Islet precursor cell (in vitro differentiated cells): Measurements from ENCODE around the gene SCAANT1.

Source experiments
- DNase-seq: peaks from one replicate; pipeline ENCODE4 v3.0.0-alpha.2; 2018

Gene SCAANT1

DNA sequence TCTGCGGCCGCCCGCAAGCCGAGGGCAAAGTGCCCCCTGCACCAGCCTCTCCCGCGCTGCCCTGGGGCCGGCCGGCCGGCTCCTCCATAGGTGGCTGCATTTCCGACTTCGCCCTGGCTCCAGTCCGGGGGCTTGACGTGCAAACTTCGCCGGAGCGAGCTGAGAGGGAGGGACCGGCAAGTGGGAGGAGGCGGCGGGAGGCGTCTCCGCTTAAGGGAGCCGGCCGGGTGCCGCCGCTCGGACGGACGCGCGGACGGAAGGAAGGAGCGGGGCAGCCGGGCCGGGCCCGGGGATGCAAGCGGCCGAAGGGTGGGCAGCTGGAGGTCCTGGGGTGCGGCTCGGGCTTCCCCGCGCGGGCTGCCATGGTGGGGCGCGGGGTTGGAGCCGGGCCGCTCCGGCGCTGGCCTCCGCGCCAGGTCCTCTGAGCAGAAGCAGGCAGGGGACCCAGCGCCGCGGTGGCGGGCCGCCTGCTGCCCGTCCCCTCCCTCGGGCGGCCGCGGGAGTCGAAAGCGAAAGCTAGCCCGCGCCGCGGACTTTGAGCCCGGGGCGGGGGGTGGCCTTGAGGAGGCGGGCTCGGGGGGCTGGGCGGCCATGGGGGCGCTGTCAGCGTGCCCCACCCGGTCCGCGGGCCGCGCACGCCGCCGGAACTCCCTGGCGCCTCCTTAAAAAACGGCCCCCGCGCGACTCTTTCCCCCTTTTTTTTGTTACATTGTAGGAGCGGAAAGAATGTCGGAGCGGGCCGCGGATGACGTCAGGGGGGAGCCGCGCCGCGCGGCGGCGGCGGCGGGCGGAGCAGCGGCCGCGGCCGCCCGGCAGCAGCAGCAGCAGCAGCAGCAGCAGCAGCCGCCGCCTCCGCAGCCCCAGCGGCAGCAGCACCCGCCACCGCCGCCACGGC, at the start of gene SCAANT1:
Gene SCAANT1, minus strand, starts transcription at position 511 of the 895 bp plus-strand sequence.
- peak; percentile 94 for DNase-seq

DNA sequence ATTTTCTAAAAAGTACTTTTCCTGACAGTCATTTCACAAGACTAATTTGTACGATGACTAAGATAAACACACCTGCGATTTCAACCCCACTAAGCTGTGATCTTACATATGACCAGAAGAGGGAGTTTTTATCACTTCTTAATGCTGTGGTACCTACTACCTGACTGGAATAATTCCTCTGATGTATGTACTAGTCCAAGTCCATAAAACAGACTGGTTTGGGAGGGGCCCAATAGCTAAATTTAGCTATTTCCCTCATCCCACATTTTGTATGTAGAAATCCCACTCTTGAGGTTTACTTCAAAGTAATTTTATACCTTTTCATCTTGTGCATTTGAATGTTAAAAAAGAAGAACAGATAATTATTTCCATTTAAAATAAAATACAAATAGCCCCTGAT, 49.7 kb upstream of the SCAANT1 start:
- no peak for DNase-seq

DNA sequence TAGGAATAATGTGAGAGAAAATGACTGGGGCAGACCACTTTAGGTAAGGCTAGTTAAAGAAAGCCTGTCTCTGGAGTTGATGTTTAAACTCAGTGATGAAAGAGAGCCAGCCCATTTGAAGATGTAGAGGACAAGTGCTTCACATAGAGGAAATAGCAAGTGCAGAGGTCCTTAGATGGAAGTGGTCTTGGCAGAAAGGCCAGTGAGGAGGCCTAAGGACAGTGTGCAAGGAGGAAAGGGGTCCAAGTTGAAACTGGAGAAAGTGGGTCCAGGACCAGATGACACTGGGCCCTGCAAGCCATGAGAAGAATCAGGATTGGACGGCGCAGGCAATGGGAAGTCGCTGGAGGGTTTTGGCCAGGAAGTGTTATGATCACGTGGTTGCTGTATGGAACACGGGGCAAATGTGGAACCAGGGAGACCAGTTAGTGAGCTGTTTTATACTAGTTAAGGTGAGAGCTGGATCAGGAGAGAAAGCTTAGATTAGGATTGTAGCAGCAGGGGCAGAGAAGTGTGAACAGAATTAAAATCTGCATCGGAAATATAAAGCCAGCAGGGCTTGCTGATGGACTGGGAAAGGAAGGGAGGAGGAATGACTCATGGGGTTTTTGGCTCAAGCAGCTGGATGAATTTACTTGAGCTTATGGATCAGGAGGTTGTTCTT, 48.0 kb upstream of the SCAANT1 start:
- DNase-seq: no peak

DNA sequence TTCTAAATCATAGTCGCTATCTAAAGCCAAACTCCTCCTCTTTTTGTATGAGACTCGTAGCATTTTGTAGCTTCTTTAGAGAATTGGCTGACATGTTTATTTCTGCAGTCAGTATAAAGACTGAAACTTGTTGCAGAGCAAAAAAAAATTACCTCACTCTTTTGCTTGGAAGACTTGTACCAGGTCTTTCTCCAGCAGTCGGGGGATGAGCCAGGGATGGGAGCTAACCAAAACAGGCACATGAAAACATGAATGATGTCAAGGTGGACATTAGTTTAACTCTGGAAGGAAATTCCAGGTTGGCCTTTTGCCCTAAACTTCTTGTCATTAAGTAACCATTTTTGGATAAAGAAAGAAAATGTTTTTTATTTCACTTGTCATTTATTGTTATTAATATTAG, 47.0 kb upstream of the SCAANT1 start:
- DNase-seq: no peak

DNA sequence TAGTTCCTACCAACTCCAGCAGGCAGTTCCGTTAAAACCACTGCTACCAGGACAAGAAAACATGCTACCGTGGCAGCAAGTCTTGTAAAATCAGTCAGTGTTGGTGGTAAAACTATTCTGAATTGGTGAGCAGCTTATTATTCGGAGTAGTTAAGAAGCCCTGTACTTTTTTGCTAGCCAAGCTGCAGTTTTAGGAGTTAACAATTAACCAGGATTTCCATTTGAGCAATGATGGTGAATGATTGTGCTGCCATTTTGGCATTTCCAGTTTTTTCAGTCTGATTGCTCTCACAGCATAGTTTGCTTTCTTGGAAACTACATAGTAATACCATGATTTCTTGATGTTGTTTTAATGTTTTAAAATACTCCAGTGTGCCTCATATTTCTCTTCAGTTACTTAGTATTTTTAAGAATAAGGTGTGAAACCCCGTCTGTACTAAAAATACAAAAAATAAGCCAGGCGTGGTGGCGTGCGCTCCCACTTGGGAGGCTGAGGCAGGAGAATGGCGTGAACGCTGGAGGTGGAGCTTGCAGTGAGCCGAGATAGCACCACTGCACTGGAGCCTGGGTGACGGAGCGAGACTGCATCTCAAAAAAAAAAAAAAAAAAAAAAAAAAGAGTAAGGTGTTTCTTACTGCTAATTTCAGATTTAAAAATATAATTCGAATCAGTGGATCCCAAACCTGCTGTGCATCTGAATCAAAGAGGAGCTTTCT, 43.8 kb upstream of the SCAANT1 start:
- DNase-seq: no peak

DNA sequence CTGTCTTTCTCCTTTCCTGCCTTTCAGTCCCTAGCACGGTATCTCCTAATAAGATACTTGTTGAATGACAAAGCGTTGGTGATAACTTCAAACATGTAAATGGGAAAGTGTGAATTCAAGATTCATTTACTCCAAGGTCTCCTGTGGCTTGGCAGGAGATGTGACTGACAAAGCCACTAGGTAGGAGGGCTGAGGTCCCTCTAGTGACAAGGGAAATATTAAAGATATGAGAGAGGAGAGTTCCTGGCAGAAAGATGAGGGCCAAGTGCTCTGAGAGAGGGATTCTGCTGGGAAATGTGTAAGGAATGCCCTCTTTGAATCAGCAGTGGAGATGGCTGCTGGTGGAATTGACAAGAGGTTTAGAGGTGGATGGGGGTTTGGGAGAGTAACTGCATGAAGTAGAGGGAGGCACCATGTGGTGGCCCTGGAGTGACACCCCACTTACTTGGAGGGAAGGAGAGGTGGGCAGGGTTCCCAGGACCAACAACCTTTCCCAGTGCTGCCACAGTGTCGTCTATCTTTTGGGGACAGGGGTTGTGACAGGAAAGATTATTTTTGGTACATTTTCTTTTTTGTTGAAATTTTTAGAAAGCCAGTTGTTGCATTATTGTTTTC, 43.0 kb upstream of the SCAANT1 start:
- no peak for DNase-seq

DNA sequence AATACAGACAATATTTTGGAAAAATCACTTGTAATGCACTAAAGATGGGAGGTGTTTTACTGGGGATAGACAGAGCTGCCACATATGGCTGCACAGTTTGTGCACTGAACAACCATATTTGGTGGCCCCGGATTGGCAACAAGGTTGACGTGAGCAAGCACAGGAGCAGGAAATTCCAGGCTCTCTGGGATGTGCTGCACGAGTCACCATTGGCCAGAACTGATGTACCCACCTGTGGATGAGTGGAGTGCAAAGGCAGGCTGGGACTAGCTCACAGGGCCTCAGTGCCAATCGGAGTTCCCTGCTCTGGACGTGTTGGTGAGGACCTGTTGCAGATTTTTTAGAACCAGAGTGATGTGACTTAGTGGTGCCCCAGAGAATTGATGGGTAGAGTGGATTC, 42.0 kb upstream of the SCAANT1 start:
- no peak for DNase-seq

DNA sequence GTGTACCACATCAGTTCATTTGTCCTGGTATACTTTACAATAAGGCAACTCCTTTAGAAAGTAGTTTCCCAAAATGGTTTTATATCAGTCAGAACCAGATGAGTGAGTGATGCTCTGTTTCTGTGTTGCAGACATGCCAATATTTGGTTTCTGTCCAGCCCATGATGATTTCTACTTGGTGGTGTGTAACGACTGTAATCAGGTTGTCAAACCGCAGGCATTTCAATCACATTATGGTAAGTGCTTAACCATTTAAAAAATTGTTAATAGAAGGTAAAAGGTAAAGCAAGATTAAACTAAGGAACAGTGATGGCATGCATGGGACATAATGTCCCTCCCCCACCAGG, 40.0 kb upstream of the SCAANT1 start:
- DNase-seq: no peak

DNA sequence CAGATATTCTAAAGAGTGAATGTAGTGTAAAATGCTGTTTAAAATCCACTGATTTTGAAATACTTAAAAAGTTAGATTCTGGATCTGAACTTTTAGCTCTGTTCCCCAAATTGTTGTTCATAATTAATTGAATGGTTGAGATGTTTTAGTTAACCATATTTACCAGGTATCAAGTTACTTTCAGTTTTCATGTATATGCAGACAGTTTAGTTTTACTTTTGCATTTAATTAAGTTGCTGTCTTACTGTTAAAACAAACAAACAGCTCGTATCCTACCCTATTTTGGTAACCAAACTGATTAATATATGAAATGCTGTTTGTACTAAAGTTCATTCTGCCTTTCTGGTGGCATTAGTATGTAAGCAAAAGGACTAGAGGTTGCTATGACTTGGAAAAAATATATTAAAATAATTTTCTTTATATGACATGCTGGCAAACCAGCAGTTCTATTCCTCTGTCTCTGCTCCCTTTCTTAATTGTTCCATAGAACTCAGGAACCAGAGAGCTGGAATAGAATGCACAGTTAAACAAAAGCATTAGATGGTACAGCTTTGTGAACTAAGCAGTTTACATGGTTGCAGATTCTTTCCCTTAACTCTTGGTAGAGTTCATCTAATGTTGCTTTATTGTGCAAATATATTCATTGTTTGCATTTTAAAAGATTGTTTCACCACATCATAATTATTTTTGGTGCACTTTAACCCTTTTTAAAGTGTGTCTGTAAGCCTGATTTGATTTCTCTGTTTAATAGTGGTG, 39.5 kb upstream of the SCAANT1 start:
- DNase-seq: no peak

DNA sequence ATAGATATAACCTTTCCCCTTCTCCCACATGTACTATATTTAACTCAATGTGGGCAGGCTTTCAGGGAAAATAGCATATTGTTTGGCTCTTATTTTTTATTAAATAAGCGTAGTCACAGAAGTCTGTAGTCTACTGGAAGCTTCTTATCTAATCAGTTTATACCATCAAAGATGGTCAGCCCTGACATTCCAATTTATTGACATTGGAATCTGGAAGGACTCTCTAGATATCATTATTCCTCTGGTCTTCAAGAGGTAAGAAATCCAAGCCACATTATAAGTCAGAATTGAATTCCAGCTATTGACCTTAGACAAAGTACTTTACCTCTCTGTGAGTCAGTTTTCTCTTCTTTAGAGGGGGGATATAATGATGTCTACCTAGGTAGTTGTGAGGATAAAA, 38.5 kb upstream of the SCAANT1 start:
- no peak for DNase-seq

DNA sequence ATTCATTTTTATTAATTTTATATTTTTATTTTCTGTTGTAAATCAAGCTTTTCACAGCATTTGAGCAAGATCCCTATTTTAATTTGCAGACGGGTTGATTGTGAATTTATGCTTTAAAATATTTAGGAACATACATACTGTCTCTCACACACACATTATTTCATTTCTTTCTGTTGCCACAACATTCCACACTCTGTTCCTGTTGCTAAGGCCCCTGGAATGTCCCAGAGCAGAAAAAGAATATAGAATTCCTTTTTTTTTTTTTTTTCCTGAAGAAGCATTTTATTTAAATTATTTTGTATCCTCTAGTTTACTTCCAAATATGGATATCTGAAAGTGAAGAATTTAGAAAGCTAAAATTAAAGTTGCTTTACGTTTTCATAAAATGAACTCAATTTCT, 36.8 kb upstream of the SCAANT1 start:
- DNase-seq: no peak

DNA sequence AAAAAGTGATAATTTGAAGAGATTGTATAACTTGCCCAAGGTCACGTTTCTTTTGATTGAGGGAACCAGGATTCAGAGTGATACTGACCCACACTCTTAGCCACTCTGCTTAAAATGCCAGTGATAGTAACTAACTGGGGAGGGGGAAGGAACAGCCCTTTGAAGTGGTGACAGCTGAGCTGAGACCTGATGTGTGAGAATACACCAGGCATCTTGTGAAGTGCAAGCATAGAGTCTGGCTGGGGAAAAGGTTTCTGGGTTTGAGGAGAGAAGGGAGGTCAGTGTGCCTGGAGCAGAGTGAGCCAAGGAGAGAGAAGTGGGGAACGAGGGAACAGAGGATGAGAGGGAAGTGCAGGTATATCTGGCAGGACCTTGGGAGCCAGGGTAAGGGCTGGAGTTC, 35.4 kb upstream of the SCAANT1 start:
- no peak for DNase-seq

DNA sequence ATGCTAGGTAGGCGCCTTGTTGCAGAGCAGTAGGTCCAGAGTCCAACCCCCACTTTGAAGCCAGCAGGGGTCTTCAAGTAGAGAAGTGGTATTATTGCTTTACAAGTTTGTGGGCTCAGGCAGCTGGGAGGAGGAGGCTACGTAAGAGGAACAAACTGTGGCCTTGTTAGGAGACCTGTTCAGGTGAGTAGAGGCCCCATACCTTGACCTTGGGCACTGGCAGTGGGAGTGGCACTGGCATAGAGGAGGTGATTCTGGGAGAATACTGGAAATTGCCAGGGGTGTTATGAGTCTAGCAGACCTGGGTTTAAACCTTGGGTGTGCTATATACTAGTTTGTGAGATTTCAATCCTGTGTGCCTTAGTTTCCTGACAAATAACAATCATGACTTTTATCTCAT, 34.6 kb upstream of the SCAANT1 start:
- DNase-seq: no peak

DNA sequence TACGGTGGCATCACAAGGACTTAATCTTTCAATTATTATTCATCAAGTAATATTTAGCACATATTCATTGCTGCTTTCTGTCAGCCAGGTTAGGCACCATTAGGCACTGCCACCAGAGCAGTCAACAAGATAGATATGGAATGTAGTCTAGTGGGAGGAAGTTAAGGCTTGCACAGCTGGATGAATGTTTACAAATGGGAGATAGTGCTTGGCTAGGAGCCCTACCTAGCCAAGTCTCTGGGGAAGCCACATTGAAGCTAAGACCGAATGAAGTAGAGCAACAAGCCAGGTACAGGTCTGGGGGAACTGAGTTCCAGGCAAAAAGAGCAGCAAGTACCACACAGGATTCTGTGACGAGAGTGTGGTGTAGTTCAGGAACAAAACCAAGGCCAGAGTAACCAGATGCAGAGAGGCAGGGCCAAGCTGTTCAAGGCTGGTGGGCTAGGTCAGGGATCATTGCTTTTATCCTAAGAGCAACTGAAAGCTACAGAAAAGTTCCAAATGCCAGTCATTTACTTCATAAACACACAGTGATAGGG, 33.4 kb upstream of the SCAANT1 start:
- DNase-seq: no peak

DNA sequence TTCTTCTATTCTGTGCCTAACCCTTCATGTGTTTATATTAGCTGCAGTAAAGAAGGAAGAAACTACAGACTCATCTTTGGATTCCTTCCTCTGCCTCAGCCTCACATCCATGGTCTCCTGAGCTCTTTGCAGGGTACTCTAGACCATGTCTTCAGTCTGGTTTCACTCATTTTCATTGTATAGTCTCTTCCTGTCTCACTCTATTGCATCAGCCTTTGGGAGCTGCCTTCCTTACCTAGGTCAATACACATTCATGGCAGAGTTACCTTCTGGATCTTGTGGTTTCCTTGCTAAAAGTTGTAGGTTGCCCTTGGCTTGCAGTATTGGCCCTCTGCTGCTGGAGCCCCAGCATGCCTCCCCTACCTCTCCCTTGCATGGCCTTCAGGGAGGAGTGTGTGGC, 31.5 kb upstream of the SCAANT1 start:
- DNase-seq: no peak

DNA sequence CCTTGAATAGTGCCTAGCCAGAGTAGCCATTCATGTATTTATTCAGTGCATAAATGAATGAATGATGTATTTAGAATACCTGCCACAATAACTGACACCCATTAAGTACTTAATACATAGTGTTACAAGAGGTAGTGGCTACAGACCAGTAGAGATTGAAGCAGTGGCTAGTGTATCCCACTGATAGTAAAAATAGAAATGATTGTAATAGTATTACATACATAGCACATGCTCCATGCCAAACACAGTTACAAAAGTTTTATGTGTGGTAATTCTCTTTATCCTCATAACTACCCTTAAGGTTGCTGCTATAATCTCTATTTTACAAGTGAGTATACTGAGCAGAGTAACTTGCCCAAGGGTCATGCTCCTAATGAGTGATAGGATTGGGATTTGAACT, 30.3 kb upstream of the SCAANT1 start:
- no peak for DNase-seq

DNA sequence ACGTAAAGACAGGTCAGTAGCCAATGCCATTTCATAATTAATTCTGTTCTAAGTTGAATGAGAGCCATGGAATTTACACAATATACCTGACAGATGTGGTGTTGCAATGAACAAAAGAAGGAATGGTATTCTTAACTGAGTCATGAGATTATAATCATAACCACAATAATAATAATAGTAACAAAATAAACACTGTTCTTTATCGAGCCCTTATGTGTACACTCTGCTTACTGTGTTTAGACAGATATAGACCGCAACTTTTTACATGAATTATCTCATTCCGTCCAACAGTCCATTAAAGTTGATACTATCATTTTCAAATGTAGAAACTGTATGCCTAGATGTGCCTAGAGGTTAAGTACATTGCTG, 28.2 kb upstream of the SCAANT1 start:
- no peak for DNase-seq

DNA sequence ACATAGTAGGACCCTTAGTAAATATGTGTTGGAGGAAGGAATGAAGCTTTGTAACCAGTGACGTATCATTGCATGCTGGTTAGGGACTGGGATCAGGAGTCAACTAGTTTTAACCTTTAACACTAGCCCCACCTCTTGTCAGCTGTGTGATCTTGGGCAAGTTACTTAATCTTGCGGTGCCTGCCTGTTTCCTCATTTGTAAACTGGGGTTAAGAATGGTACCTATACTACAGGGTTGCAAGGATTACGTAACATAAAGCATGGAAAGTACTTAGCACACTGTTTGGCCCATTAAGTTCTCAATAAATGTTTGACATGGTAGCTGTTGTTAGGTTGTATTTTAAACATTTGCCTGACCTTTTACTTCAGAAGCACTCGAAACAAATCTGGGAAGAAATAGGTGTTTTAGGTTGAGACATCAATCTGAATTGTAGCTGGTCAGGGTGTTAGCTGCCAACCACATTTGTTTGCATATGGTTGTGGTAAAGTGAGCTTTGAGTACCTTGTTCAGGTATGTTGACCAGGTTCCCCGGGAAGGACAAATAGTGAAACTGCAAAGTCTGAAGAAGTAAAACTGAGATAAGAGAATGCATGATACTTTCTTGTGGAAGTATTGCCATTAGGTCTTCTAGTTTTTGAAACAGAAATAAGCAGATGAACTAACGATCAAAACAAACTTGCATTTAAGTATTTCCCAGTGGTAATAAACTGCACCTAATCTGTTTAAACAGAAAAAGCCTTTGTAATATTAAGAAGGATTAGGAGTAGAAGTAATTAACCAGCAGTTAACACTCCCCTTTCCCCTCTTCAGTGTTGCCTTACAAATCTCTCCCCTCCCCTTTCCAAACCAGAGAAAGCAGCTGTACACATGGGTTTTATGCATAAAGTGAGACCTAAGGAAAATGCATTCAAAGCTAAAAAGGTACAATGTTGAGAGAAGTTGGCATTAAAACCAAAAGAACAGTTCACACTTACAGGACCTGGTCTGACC, 25.8 kb upstream of the SCAANT1 start:
- no peak for DNase-seq

DNA sequence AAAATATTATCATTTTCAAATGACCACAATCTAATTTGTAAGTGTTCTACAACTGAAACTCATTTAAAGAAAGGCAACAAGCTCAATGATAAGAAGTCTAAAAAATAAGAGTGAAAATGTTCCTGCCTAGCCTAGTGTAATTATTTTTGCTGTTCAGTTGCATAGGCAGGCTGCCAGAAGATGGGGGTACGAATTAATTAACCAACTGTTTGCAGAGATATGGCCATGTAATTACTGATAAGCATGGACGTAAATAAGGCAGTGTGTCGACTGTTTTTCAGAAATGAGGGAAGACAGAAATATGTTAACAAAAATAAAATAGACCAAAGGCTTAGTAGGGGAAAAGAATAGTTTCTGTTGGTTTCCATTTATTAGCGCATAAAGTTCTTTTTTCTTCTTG, 24.7 kb upstream of the SCAANT1 start:
- no peak for DNase-seq

DNA sequence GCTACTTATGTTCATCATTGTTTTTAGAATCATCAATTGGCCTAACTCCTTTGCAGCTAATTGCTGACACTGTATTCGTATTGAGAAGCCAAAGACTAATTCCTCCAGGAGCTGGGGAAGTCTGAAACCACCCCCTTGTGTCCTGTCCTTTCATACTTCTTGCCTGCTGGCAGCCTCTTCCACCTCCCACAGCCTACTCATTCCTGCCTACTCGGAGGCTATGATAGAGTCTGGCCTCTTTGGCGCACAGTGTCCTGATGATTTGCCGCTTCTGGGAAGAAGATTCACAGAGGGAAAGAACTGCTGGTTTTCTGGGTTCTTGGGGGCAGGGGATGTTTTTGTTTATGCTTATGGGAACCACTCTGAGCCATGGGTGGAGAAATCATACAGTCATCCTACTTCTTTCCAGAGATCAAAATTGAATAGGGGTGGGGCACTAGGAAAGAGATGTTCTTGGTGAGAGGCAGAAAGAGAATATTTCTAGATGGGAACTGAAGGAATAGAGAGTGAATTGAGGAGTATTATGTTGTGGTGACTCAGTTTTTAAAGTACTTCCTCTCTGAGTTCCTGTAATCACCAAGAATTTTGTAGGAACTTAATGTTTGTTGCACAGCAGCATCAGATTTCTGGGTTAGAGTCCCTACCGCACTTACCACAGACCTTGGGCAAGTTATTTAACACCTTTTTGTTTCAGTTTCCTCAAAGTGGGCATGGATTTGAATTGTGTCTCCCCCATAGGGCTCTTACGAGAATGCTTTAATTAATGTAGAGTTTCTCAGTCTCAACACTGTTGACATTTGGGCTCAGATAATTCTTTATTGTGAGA, 22.1 kb upstream of the SCAANT1 start:
- DNase-seq: no peak
